ENCODE data around the gene RDH16.
"Not testable (repeated sequence)": the region's sequence is repeated elsewhere in the genome, so short reads cannot be mapped to it uniquely, and the experiment has no call there.

The RDH16 gene

DNA sequence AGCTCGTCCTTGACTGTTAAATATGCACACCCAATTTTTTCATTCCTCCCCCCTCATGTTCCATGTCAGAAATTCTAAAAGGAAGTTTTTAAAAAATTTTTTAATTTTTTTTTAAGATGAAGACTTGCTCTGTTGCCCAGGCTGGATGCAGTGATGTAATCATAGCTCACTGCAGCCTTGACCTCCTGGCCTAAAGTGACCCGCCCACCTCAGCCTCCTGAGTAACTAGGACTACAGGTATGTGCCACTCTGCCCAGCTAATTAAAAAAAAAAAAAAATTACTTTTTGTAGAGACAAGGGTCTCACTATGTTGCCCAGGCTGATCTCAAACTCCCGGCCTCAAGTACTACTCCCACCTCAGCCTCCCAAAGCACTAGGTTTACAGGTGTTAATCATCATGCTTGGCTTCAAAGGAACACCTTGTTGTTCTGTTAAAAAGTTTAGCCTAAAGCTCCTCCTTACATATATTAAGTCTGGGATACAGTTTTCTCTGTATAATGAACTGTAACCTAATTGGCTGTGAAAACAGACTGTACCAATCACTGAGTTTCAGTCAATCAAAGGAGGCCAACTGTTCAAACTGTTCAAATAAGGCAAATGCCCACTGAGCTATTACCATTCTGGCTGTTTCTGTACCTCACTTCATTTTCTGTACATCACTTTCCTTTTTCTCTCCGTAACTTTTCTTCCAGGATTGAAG lies 41.0 kb downstream of the RDH16 start:
- DNase-seq = no peak

DNA sequence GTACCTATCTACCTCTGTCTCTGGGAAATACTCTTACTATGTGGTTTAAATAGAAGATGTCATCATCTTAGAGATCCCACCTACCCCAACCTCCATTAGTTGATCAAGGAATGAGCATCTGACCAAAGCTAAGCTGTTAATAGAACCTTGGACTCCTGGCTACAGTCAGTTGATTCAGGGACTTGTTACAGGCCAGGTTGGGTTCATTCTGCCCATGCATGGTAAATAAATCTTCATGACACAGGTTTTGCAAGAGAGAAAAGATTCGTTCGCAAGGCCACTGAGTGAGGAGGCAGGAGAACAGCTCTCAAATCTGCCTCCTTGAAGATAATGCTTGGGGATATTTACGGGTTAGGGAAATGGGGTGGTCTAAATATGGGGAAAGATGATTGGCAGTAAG lies 42.7 kb downstream of the RDH16 start:
- DNase-seq = no peak

- no peak for DNase-seq
These were observed 43.2 kb downstream of the RDH16 start for GRCh38 chr12:56914256-56914655.

GRCh38 chr12:56909403-56909802 lies 48.0 kb downstream of the RDH16 start:
- DNase-seq = not testable (repeated sequence)

DNA sequence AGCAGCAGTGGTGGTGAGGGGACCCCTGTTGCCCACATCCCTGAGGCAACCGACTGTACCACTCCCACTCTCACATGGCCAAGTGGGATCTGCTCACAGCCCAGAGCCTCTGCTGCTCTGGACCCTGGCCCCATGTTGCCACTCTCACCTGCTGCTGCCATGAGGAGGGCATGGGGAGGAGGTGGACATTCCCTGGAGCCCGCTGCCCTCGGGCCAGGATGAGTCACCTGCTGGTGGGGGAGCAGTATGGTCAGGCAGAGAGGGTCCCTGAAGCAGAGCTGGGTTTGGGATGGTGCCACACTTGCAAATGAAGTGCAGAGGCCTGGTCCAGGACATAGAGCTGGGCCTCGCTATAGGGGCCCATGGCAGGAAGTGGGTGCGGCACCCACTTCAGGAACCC lies 49.3 kb downstream of the RDH16 start:
- no peak for DNase-seq

GRCh38 chr12:56905852-56906251 lies 51.6 kb downstream of the RDH16 start:
- no peak for DNase-seq

- DNase-seq = no peak
These were observed 54.0 kb downstream of the RDH16 start for GRCh38 chr12:56903374-56903773.

Measured in GOT3 (cell line).